HUES48 (cell line): Measurements from ENCODE around the gene ADAR.

Experiments
- H3K27ac ChIP-seq: one replicate; pipeline ENCODE4 v1.7.0; 2013; ENCODE audit warnings: low read depth, low read length, inconsistent platforms
- H3K27me3 ChIP-seq: 2 replicates; pipeline ENCODE4 v1.6.1; 2013; ENCODE audit warnings: mild to moderate bottlenecking, low read length; ENCODE audit not compliant: control insufficient read depth, insufficient read depth
- H3K36me3 ChIP-seq: 2 replicates; pipeline ENCODE4 v1.6.1; 2013; ENCODE audit warnings: low read length; ENCODE audit not compliant: control insufficient read depth, insufficient read depth
- H3K4me1 ChIP-seq: 2 replicates; pipeline ENCODE4 v1.6.1; 2013; ENCODE audit warnings: mild to moderate bottlenecking, low read length; ENCODE audit not compliant: control insufficient read depth, insufficient read depth
- H3K4me3 ChIP-seq: 2 replicates; pipeline ENCODE4 v1.5.1; 2013; ENCODE audit warnings: mild to moderate bottlenecking, low read depth, low read length
- H3K9ac ChIP-seq: 2 replicates; pipeline ENCODE4 v1.6.1; 2013; ENCODE audit warnings: mild to moderate bottlenecking, low read depth, low read length, moderate library complexity
- H3K9me3 ChIP-seq: 2 replicates; pipeline ENCODE4 v1.6.1; 2013; ENCODE audit warnings: low read length; ENCODE audit not compliant: control insufficient read depth, insufficient read depth

The ADAR gene

DNA sequence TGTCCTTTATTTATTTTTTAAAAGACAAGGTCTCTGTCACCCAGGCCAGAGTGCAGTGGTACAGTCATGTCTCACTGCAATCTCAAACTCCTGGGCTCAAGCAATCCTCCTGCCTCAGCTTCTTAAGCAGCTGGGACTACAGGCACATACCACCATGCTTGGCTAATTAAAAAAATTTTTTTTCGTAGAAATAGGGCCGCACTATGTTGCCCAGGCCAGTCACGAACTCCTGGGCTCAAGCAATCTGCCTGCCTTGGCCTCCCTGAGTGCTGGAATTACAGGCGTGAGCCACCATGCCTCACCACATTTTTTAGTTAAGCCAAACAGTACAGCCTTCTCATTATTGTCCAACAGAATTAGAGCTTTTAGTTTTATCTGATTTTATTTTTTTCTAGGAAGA lies 7.4 kb upstream of the ADAR start:
- Histone ChIP-seq H3K9me3 (no peaks in the 10 kb centered on the region), H3K27me3 (no peaks in the 10 kb centered on the region), H3K9ac (no peak overlapping the region), H3K36me3 (no peaks in the 10 kb centered on the region), H3K4me3 (no peak overlapping the region), H3K27ac (no peak overlapping the region), H3K4me1 (peaks cover 47% of the 10 kb centered on the region)

DNA sequence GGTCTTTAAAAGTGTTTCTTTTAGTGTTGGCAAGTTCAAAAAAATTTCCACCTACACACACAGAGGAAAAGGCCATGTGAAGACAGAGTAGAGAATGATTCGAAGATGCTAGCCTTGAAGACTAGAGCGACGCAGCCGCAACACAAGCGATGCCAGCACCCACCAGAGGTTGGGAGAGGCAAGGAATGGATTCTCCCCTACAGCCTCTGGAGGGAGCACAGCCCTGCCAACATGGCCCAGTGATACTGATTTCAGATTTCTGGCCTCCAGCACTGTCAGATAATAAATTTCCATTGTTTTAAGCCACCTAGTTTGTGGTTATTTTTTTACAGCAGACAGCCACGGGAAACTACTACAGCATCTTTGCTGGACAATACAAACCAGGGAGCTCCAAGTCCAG lies 6.9 kb upstream of the ADAR start:
- no peaks in the 10 kb centered on the region for H3K9me3 ChIP-seq
- H3K4me1 ChIP-seq = peaks cover 52% of the 10 kb centered on the region
- H3K4me3 ChIP-seq = no peak overlapping the region
- no peak overlapping the region for H3K9ac ChIP-seq
- no peaks in the 10 kb centered on the region for H3K36me3 ChIP-seq
- H3K27ac ChIP-seq = no peak overlapping the region
- no peaks in the 10 kb centered on the region for H3K27me3 ChIP-seq

DNA sequence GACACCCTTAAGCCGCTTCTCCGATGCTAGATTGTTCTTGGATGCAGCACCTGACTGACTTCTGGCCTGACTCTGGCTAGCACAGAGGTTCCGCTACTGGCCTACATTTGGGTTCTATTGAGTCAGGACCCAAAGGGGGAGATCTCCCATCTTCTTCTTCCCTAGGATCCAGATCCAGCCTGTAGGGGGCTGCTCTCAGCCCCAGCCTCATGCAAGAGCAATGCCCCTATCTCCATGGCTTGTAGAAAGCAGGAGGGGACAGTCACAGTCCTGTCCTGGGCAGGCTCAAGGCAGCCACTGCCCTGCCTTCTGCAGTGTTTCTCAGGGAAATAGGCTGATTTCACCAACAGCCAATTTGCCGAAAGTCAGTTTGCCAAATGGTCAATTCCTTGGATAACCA lies 6.3 kb upstream of the ADAR start:
- H3K27me3 ChIP-seq = no peaks in the 10 kb centered on the region
- peaks cover 58% of the 10 kb centered on the region for H3K4me1 ChIP-seq
- H3K4me3 ChIP-seq = no peak overlapping the region
- no peak overlapping the region for H3K9ac ChIP-seq
- H3K36me3 ChIP-seq = no peaks in the 10 kb centered on the region
- no peak overlapping the region for H3K27ac ChIP-seq
- H3K9me3 ChIP-seq = no peaks in the 10 kb centered on the region

DNA sequence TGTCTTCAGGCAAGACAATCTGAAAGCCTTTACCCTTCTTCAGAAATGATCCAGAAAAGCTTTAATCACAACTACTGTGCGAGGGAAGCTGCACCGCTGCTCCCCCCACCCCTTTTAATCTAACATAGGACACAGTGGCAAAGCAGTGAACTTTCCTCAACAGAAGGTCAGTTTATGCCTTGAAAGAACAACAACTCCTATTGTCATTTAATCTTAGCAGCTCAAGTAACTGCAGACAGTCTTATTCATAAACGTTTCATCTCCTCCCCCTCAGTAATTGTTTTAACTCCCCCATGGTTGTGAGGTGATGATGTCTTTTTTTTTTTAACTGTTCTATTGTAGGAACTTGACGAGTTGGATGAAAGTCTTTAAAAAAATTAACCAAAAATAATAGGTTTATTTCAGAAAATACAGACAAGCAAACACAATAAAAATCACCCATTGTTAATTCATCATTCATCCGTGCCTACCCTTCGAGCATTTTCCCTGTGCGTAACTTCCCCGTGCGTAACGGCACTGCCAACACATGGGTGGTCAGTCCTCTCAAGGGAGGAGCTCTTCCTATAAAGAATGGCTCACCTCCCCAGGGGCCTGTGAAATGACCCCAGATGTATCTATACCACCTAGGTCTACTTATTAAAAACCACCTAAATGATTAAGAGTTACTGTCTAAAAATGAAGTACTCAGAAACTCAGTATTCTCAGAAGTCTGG lies 3.3 kb upstream of the ADAR start:
- H3K27me3 ChIP-seq = no peaks in the 10 kb centered on the region
- H3K9me3 ChIP-seq = no peaks in the 10 kb centered on the region
- H3K27ac ChIP-seq = peak overlapping the region; percentile 83
- H3K4me3 ChIP-seq = peak overlapping the region; percentile 42
- H3K4me1 ChIP-seq = peaks cover 58% of the 10 kb centered on the region
- H3K9ac ChIP-seq = 0 out of 2 replicates have a peak overlapping the region, but pooled peaks have one; percentile 29
- H3K36me3 ChIP-seq = no peaks in the 10 kb centered on the region

DNA sequence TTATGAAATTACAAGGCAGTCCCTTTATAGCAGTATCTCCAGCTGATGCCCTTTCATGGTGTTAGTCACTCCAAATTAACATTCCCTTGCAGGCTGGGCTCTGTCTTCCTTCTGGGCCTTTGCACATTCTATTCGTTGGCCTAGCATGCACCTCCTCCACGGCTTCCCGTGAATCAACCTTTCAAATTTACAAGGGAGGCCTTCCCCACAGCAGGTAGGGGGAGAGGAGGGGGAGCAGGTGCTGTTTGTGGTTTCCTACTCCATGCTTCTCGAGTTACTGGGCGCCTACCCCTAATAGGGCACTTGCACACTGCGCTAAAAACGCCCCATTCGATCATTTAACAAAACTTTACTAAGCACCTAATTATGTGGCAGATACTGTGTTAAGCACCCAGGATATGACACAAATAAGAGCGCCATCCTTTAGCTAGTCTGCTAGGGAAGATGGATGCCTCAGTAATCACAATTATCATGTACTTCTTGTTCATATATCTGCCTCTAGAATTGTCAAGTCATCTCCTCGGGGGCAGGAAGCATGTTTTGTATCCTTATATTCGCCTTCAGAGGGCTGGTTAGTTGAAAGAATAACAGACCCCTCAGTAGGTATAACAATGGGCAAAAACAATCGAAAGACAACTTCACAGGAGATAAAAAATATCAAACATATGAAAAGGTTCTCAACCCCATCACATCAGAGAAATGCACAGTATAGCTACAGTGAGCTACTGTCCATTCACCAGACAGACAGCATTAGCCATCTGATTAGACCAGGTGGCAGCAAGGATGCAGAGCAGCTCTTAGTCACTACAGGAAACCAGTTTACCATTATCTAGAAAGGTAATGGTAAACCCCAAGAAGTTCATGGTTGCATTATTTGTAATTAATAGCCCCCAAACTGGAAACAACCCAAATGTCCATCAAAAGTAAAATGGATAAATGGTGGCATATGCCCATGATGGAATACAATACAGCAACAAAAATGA lies 1.7 kb upstream of the ADAR start:
- Histone ChIP-seq H3K27ac (peak overlapping the region; percentile 98), H3K9me3 (no peaks in the 10 kb centered on the region), H3K36me3 (peaks cover 10% of the 10 kb centered on the region), H3K9ac (peak overlapping the region; percentile 97), H3K4me1 (peaks cover 51% of the 10 kb centered on the region), H3K4me3 (peak overlapping the region; percentile 76), H3K27me3 (no peaks in the 10 kb centered on the region)

DNA sequence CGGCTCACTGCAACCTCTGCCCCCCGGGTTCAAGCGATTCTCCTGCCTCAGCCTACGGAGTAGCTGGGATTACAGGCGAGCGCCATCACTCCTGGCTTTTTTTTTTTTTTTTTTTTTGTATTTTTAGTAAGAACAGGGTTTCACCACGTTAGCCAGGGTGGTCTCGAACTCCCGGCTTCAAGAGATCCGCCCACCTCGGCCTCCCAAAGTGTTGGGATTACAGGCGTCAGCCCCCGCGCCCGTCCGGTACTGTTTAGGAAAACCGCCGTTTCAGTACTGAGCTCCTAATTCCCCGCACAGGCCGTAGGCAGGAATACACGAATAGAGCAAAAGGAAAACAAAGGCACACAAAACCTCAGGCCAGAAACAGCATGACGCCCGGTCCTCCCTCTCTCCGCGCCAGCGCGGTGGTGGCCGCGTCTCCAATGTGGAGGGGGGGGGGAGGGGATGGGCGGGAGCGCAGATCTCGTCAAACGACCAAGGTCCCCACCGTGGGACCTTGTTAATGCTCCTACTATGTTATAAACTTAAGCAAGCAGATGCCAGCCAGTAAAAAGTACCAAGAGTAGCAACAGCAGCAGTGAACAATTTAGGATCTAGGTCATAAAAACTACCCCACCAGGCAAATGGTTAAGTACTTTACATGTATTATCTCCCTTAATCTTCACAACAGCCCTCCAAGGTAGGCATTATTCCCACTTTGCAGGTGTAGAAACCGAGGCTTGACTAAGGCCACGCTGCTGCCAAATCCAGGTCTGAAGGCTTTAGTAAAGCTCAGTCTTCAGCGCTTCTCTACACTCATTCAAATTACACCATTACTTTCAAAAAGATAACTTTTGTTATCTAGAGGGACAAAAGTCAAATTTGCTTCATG lies 648 bp upstream of the ADAR start:
- H3K27ac ChIP-seq = peak overlapping the region; percentile 98
- no peaks in the 10 kb centered on the region for H3K9me3 ChIP-seq
- peaks cover 13% of the 10 kb centered on the region for H3K36me3 ChIP-seq
- H3K27me3 ChIP-seq = no peaks in the 10 kb centered on the region
- peak overlapping the region; percentile 76 for H3K4me3 ChIP-seq
- peak overlapping the region; percentile 97 for H3K9ac ChIP-seq
- H3K4me1 ChIP-seq = peaks cover 45% of the 10 kb centered on the region

DNA sequence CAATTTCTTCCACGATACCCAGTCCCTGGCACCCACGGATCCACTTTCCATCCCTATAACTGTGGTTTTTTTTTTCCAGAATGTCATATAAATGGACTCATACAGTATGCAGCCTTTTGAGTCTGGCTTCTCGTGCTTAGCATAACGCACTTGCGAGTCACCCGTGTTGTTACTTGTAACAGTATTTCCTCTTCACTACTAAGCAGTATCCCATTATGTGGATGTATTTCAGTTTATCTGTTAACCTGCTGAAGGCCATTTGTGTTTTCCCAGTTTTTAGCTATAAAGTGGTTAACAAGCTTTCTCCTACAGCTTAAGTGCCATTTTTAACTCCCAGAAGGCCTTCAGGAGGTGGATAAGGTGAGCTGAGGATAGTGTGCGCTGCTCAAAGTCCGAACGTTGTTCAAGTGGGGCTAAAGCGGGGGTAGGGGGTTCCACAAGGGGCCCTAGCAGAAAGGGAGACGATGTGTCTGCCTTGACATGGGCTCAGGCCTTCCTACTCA lies 829 bp downstream of the ADAR start:
- peak overlapping the region; percentile 76 for H3K4me3 ChIP-seq
- peaks cover 22% of the 10 kb centered on the region for H3K36me3 ChIP-seq
- H3K9me3 ChIP-seq = no peaks in the 10 kb centered on the region
- peak overlapping the region; percentile 98 for H3K27ac ChIP-seq
- peaks cover 45% of the 10 kb centered on the region for H3K4me1 ChIP-seq
- no peaks in the 10 kb centered on the region for H3K27me3 ChIP-seq
- peak overlapping the region; percentile 97 for H3K9ac ChIP-seq

DNA sequence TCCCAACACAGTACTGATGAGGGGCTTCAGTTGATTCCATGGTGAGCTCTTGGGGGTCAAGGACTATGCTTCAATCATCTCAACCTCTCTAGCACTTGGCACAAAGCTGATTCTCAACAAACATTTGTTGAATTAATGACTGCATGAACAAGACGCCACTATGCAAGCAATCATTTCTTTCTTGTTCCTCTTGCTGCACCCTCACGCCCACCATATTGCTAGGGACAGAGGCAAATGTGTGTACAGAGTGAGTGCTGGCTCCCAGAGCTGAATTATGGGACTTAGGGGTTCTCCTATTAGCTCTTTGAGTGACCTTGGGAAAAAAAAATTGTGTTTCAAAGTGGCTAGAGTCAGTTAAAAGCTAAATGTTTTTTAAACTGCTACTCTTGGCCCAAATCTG lies 2.5 kb downstream of the ADAR start:
- H3K27ac ChIP-seq = no peak overlapping the region
- H3K9ac ChIP-seq = no peak overlapping the region
- no peaks in the 10 kb centered on the region for H3K27me3 ChIP-seq
- H3K4me1 ChIP-seq = peaks cover 30% of the 10 kb centered on the region
- H3K4me3 ChIP-seq = no peak overlapping the region
- peaks cover 38% of the 10 kb centered on the region for H3K36me3 ChIP-seq
- H3K9me3 ChIP-seq = no peaks in the 10 kb centered on the region

DNA sequence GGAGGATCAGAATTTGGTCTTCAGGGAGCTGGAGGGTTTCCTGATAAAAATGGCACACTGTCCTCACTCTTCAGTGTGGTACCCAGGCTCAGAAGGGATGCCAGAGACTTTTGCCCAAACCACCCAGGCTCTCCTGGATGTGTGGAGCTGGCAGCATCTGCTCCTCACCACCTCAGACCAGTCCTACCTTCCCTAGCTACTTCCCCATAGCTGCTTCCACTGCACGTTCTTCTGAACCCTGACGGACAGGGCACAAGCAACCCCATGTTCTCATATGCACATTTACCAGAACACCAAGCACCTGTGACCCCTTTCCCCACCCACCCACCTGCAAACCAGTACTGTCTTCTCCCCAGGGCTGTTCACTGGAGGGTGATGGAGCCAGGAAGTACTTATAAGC lies 4.7 kb downstream of the ADAR start:
- H3K4me1 ChIP-seq = peaks cover 14% of the 10 kb centered on the region
- H3K4me3 ChIP-seq = no peak overlapping the region
- peaks cover 56% of the 10 kb centered on the region for H3K36me3 ChIP-seq

DNA sequence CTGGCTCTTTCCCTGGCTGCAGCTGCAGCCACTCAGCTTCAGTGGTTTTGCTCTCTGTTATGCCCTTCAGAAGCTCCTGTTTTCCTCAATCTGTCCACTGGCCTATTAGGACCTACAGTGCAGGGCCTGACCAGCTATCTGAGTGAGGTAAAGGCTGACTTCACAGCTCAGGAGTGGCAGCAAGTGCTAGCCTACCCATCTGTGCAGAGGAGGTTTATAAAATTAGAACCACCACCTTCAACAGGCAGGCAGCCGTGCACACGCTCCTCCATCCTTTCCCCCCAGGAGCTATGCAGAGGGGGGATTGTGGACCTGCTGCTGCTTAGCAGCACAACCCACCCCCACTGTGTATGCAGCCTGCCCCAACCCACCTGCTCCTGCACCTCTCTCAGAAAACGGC lies 8.3 kb downstream of the ADAR start:
- no peak overlapping the region for H3K9ac ChIP-seq
- H3K27ac ChIP-seq = no peak overlapping the region
- H3K4me1 ChIP-seq = peaks cover under 1% of the 10 kb centered on the region
- no peaks in the 10 kb centered on the region for H3K9me3 ChIP-seq
- H3K27me3 ChIP-seq = no peaks in the 10 kb centered on the region
- H3K36me3 ChIP-seq = peaks cover 82% of the 10 kb centered on the region
- H3K4me3 ChIP-seq = no peak overlapping the region

More for the DNA sequence above, 4.7 kb downstream of the ADAR start:
- Histone ChIP-seq H3K27ac (no peak overlapping the region), H3K9ac (no peak overlapping the region), H3K9me3 (no peaks in the 10 kb centered on the region), H3K27me3 (no peaks in the 10 kb centered on the region)
